Stimulated activated naive CD8-positive, alpha-beta T cell treated with anti-CD3 and anti-CD28 coated beads, Interleukin-15, amount 100 ng/mL, for 72 hours (primary cell): ENCODE results near the gene NPC1.
"Not testable (repeated sequence)": the region's sequence is repeated elsewhere in the genome, so short reads cannot be mapped to it uniquely, and the experiment has no call there.

Experiments used
- ATAC-seq: fragments of 150-1000 bp; cut with Tn5 transposase; 2 replicates; pipeline ENCODE4 v1.10.0; 2021; ENCODE audit warnings: mild to moderate bottlenecking, moderate library complexity
- DNase-seq, 2 donors: peaks; one replicate each; pipeline ENCODE4 v3.0.0; 2021 to 2022
- H3K27ac Mint-ChIP-seq, 2 donors: one replicate each; pipeline ENCODE4 v1.8.0; 2022; ENCODE audit warnings: mild to moderate bottlenecking in 2 of 2, mixed read lengths in 2 of 2, moderate library complexity in 2 of 2
- H3K27me3 Mint-ChIP-seq: one replicate; pipeline ENCODE4 v1.8.0; 2022; ENCODE audit warnings: mixed read lengths
- H3K4me1 Mint-ChIP-seq: one replicate; pipeline ENCODE4 v1.8.0; 2022; ENCODE audit warnings: mild to moderate bottlenecking, mixed read lengths
- H3K4me3 Mint-ChIP-seq, 2 donors: one replicate each; pipeline ENCODE4 v1.8.0; 2022; ENCODE audit warnings: mild to moderate bottlenecking in 2 of 2, mixed read lengths in 2 of 2, moderate library complexity in 1 of 2
- H3K9me3 Mint-ChIP-seq, 2 donors: one replicate each; pipeline ENCODE4 v1.8.0; 2022; ENCODE audit warnings: mixed read lengths in 2 of 2

Gene NPC1

GRCh38 chr18:23617412-23618014 lies 31.2 kb upstream of the NPC1 start:
- peaks cover 53% of the 10 kb centered on the region for H3K27me3 Mint-ChIP-seq
- no peak overlapping the region for H3K4me3 Mint-ChIP-seq

GRCh38 chr18:23616258-23616657 lies 30.0 kb upstream of the NPC1 start:
- no peak for ATAC-seq
- no peak overlapping the region for H3K4me3 Mint-ChIP-seq
- H3K4me1 Mint-ChIP-seq, result peaks cover 14% of the 10 kb centered on the region
- H3K27ac Mint-ChIP-seq, result no peak overlapping the region
- H3K27me3 Mint-ChIP-seq, result peaks cover 43% of the 10 kb centered on the region
- no peak for DNase-seq
- no peaks in the 10 kb centered on the region for H3K9me3 Mint-ChIP-seq

More at GRCh38 chr18:23617412-23618014, 31.2 kb upstream of the NPC1 start:
- DNase-seq (no peak), ATAC-seq (no peak)
- H3K9me3 Mint-ChIP-seq, result no peaks in the 10 kb centered on the region
- H3K4me1 Mint-ChIP-seq, result peaks cover 14% of the 10 kb centered on the region
- no peak overlapping the region for H3K27ac Mint-ChIP-seq

GRCh38 chr18:23614891-23615290 lies 28.6 kb upstream of the NPC1 start:
- no peaks in the 10 kb centered on the region for H3K9me3 Mint-ChIP-seq
- DNase-seq (no peak), ATAC-seq (no peak)
- no peak overlapping the region for H3K4me3 Mint-ChIP-seq
- peaks cover 13% of the 10 kb centered on the region for H3K4me1 Mint-ChIP-seq
- H3K27me3 Mint-ChIP-seq, result peaks cover 29% of the 10 kb centered on the region
- no peak overlapping the region for H3K27ac Mint-ChIP-seq

GRCh38 chr18:23614413-23614812 lies 28.1 kb upstream of the NPC1 start:
- Mint-ChIP-seq H3K27me3 (peaks cover 24% of the 10 kb centered on the region), H3K9me3 (no peaks in the 10 kb centered on the region), H3K27ac (no peak overlapping the region), H3K4me3 (no peak overlapping the region), H3K4me1 (peaks cover 8% of the 10 kb centered on the region)
- no peak for DNase-seq
- no peak for ATAC-seq

- H3K27ac Mint-ChIP-seq, H3K4me3 Mint-ChIP-seq: not testable (repeated sequence)
- H3K27me3 Mint-ChIP-seq, result peaks cover 11% of the 10 kb centered on the region
These were observed 26.8 kb upstream of the NPC1 start for GRCh38 chr18:23613091-23613475.

GRCh38 chr18:23612434-23613090 lies 26.3 kb upstream of the NPC1 start:
- H3K27ac Mint-ChIP-seq, result no peak overlapping the region
- ATAC-seq (no peak), DNase-seq (no peak)
- H3K9me3 Mint-ChIP-seq, result no peaks in the 10 kb centered on the region
- peaks cover 6% of the 10 kb centered on the region for H3K27me3 Mint-ChIP-seq
- H3K4me3 Mint-ChIP-seq, result no peak overlapping the region
- H3K4me1 Mint-ChIP-seq, result no peaks in the 10 kb centered on the region

More at GRCh38 chr18:23613091-23613475, 26.8 kb upstream of the NPC1 start:
- not testable (repeated sequence) for ATAC-seq, DNase-seq, H3K9me3 Mint-ChIP-seq, H3K4me1 Mint-ChIP-seq

GRCh38 chr18:23609390-23610023 lies 23.2 kb upstream of the NPC1 start:
- Mint-ChIP-seq H3K4me3 (no peak overlapping the region), H3K27ac (no peak overlapping the region), H3K4me1 (no peaks in the 10 kb centered on the region), H3K9me3 (no peaks in the 10 kb centered on the region), H3K27me3 (no peaks in the 10 kb centered on the region)
- DNase-seq (no peak), ATAC-seq (no peak)

GRCh38 chr18:23608211-23608610 lies 21.9 kb upstream of the NPC1 start:
- Mint-ChIP-seq H3K4me3 (no peak overlapping the region), H3K27me3 (no peaks in the 10 kb centered on the region), H3K4me1 (no peaks in the 10 kb centered on the region), H3K9me3 (no peaks in the 10 kb centered on the region), H3K27ac (no peak overlapping the region)
- DNase-seq (no peak), ATAC-seq (no peak)

GRCh38 chr18:23605941-23606340 lies 19.6 kb upstream of the NPC1 start:
- Mint-ChIP-seq H3K9me3 (no peaks in the 10 kb centered on the region), H3K4me1 (no peaks in the 10 kb centered on the region), H3K27ac (no peak overlapping the region), H3K27me3 (no peaks in the 10 kb centered on the region), H3K4me3 (no peak overlapping the region)
- DNase-seq, result no peak
- ATAC-seq, result no peak

GRCh38 chr18:23599809-23600208 lies 13.5 kb upstream of the NPC1 start:
- no peak for ATAC-seq
- Mint-ChIP-seq H3K4me1 (no peaks in the 10 kb centered on the region), H3K4me3 (no peak overlapping the region), H3K9me3 (no peaks in the 10 kb centered on the region), H3K27me3 (no peaks in the 10 kb centered on the region), H3K27ac (no peak overlapping the region)
- no peak for DNase-seq

- Mint-ChIP-seq H3K4me3 (no peak overlapping the region), H3K4me1 (no peaks in the 10 kb centered on the region), H3K9me3 (no peaks in the 10 kb centered on the region), H3K27ac (no peak overlapping the region), H3K27me3 (no peaks in the 10 kb centered on the region)
- ATAC-seq, result no peak
- DNase-seq, result no peak
These were observed 9.9 kb upstream of the NPC1 start for GRCh38 chr18:23596183-23596582.

- H3K9me3 Mint-ChIP-seq, result no peaks in the 10 kb centered on the region
- no peak for DNase-seq
- H3K4me1 Mint-ChIP-seq, result no peaks in the 10 kb centered on the region
- H3K27ac Mint-ChIP-seq, result no peak overlapping the region
- no peak for ATAC-seq
- no peaks in the 10 kb centered on the region for H3K27me3 Mint-ChIP-seq
- H3K4me3 Mint-ChIP-seq, result no peak overlapping the region
These were observed 9.3 kb upstream of the NPC1 start for GRCh38 chr18:23595591-23595990.

GRCh38 chr18:23593720-23594119 lies 7.4 kb upstream of the NPC1 start:
- no peak overlapping the region for H3K27ac Mint-ChIP-seq
- H3K27me3 Mint-ChIP-seq, result no peaks in the 10 kb centered on the region
- ATAC-seq (no peak), DNase-seq (no peak)
- H3K4me3 Mint-ChIP-seq, result no peak overlapping the region
- no peaks in the 10 kb centered on the region for H3K4me1 Mint-ChIP-seq
- H3K9me3 Mint-ChIP-seq, result no peaks in the 10 kb centered on the region

- peak overlapping the region in 1 of 2 donors; percentile 42 for H3K27ac Mint-ChIP-seq
- no peaks in the 10 kb centered on the region for H3K27me3 Mint-ChIP-seq
- no peaks in the 10 kb centered on the region for H3K9me3 Mint-ChIP-seq
- ATAC-seq, result no peak
- no peak overlapping the region for H3K4me3 Mint-ChIP-seq
- DNase-seq, result no peak
- H3K4me1 Mint-ChIP-seq, result no peaks in the 10 kb centered on the region
These were observed 6.6 kb upstream of the NPC1 start for GRCh38 chr18:23592911-23593310.

- H3K4me3 Mint-ChIP-seq, result no peak overlapping the region
These were observed 4.7 kb upstream of the NPC1 start for GRCh38 chr18:23591011-23591410.

GRCh38 chr18:23588836-23589560 lies 2.7 kb upstream of the NPC1 start:
- ATAC-seq, result no peak
- DNase-seq, result no peak
- H3K27ac Mint-ChIP-seq, result no peak overlapping the region
- no peak overlapping the region for H3K4me3 Mint-ChIP-seq
- H3K9me3 Mint-ChIP-seq, result no peaks in the 10 kb centered on the region
- no peaks in the 10 kb centered on the region for H3K27me3 Mint-ChIP-seq
- peaks cover 25% of the 10 kb centered on the region for H3K4me1 Mint-ChIP-seq

More at GRCh38 chr18:23591011-23591410, 4.7 kb upstream of the NPC1 start:
- Mint-ChIP-seq H3K27ac (no peak overlapping the region), H3K27me3 (no peaks in the 10 kb centered on the region), H3K4me1 (peaks cover 9% of the 10 kb centered on the region), H3K9me3 (no peaks in the 10 kb centered on the region)
- no peak for ATAC-seq
- DNase-seq, result no peak
